SJSA1 (cell line): ENCODE data around the gene ALOX15B. TPM values are rescaled to one million over a fixed set of nuclear protein-coding genes. Genes with fewer than 3 reads are reported as not detected.

Experiments used
- total RNA-seq: library from RNA; depleted of rRNA; stranded (reverse); fragments of >200 nt; shearing (Covaris generic); gene quantifications from 2 replicates; pipeline ENCODE4 v1.2.3, GENCODE V29; 2014; rRNA removed

The ALOX15B gene
- total RNA-seq, 1 experiment from 2014 or later = not detected

Other genes starting within 250 kb of the ALOX15B start
- gene KDM6B, start 204.8 kb upstream of the ALOX15B start, total RNA-seq = 0.34 and 0.85 TPM in 2 replicates
- not detected in 2 replicates for gene TMEM88, start 184.0 kb upstream of the ALOX15B start, total RNA-seq
- gene NAA38, start 181.5 kb upstream of the ALOX15B start, total RNA-seq = 90.7 and 148 TPM in 2 replicates
- gene CYB5D1, start 181.1 kb upstream of the ALOX15B start, total RNA-seq = 2.6 and 2.8 TPM in 2 replicates
- 58.3 and 101 TPM in 2 replicates for gene CHD3, start 150.3 kb upstream of the ALOX15B start, total RNA-seq
- 0.42 TPM in 1 of 2 replicates, not detected in the other for gene RNF227, start 122.8 kb upstream of the ALOX15B start, total RNA-seq
- 0.45 and 2.7 TPM in 2 replicates for gene KCNAB3, start 109.2 kb upstream of the ALOX15B start, total RNA-seq
- gene TRAPPC1, start 107.1 kb upstream of the ALOX15B start, total RNA-seq = 30.3 and 48.4 TPM in 2 replicates
- gene CNTROB, start 106.9 kb upstream of the ALOX15B start, total RNA-seq = 30.9 and 41.4 TPM in 2 replicates
- gene GUCY2D, start 36.4 kb upstream of the ALOX15B start, total RNA-seq = not detected in 2 replicates
- not detected in 2 replicates for gene ALOX12B, start 48.7 kb downstream of the ALOX15B start, total RNA-seq
- not detected in 2 replicates for gene ALOXE3, start 79.5 kb downstream of the ALOX15B start, total RNA-seq
- gene HES7, start 85.0 kb downstream of the ALOX15B start, total RNA-seq = not detected in 2 replicates
- gene PER1, start 113.3 kb downstream of the ALOX15B start, total RNA-seq = 1.0 and 8.3 TPM in 2 replicates
- 2.9 and 9.7 TPM in 2 replicates for gene VAMP2, start 123.9 kb downstream of the ALOX15B start, total RNA-seq
- 11.5 and 15.9 TPM in 2 replicates for gene TMEM107, start 137.3 kb downstream of the ALOX15B start, total RNA-seq
- gene BORCS6, start 151.1 kb downstream of the ALOX15B start, total RNA-seq = 4.3 and 7.4 TPM in 2 replicates
- 99.7 and 119 TPM in 2 replicates for gene AURKB, start 171.5 kb downstream of the ALOX15B start, total RNA-seq
- gene CTC1, start 209.0 kb downstream of the ALOX15B start, total RNA-seq = 0.60 and 1.3 TPM in 2 replicates
- 29.3 and 60.1 TPM in 2 replicates for gene PFAS, start 210.2 kb downstream of the ALOX15B start, total RNA-seq
- gene RANGRF, start 249.6 kb downstream of the ALOX15B start, total RNA-seq = 7.6 and 12.7 TPM in 2 replicates